Hepatocyte (in vitro differentiated cells): ENCODE data around the gene CCDC192.

Experiments used
- CTCF ChIP-seq: fragments of 200-600 bp; sonication (generic); IDR thresholded peaks from 2 replicates; pipeline ENCODE4 v1.5.1; 2016; ENCODE audit warnings: antibody characterized with exemption, mild to moderate bottlenecking; ENCODE audit not compliant: poor library complexity
- EZH2phosphoT487 ChIP-seq: fragments of 200-600 bp; sonication (generic); IDR thresholded peaks from one replicate; pipeline ENCODE4 v1.6.1; 2018; ENCODE audit warnings: antibody characterized with exemption, mild to moderate bottlenecking, low read depth, moderate library complexity; ENCODE audit not compliant: unreplicated experiment, severe bottlenecking

DNA sequence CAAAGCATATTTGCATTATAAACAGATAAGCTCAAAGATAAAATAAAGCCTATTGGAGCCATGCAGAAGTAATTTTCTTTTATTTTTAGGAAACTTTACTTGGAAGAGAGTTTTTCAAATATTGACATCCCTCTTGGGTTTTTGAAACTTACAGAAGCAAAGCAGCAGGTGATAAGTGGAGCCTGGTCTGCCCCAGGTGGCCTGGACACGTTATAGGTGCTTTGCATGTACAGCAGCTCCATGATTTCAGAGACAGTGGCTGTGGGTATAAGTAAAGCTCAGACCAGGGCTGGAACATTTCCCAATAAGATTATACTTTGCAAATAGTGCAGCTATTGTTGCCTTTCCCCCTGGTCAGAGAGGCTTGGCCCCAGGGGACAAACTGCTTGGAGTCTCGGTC lies 51.5 kb downstream of the CCDC192 start:
- TF ChIP-seq CTCF (no peak), EZH2phosphoT487 (no peak)
